Neural cell (in vitro differentiated cells): Measurements from ENCODE around the gene GNAQ.

ENCODE experiments used
- EP300 ChIP-seq: fragments of 450-650 bp; conservative IDR thresholded peaks from 2 replicates; pipeline ENCODE4 v1.6.1; 2014; ENCODE audit warnings: antibody characterized with exemption, mild to moderate bottlenecking, moderate library complexity; ENCODE audit not compliant: poor library complexity, severe bottlenecking
- EZH2 ChIP-seq: fragments of 200-600, 300-800 bp; shearing (Covaris generic), sonication (generic); IDR thresholded peaks from 2 replicates; pipeline ENCODE4 v1.6.1; 2014; ENCODE audit warnings: antibody characterized with exemption, low read length, borderline replicate concordance, mild to moderate bottlenecking; ENCODE audit not compliant: insufficient read depth, poor library complexity, severe bottlenecking
- POLR2AphosphoS5 ChIP-seq: IDR thresholded peaks from 2 replicates; pipeline ENCODE4 v1.6.1; 2012
- RAD21 ChIP-seq: fragments of 450-650 bp; conservative IDR thresholded peaks from 2 replicates; pipeline ENCODE4 v1.6.1; 2014; ENCODE audit warnings: antibody characterized with exemption, mild to moderate bottlenecking, moderate library complexity
- REST ChIP-seq: IDR thresholded peaks from 2 replicates; pipeline ENCODE4 v1.6.1; 2012; ENCODE audit warnings: borderline replicate concordance
- SMC3 ChIP-seq: fragments of 450-650 bp; conservative IDR thresholded peaks from 2 replicates; pipeline ENCODE4 v1.6.1; 2014; ENCODE audit warnings: antibody characterized with exemption, mild to moderate bottlenecking, moderate library complexity; ENCODE audit not compliant: poor library complexity
- TAF1 ChIP-seq: IDR thresholded peaks from 2 replicates; pipeline ENCODE4 v1.6.1; 2012; ENCODE audit warnings: low read depth
- TF ChIP-seq, protein P1 (sequence below): fragments of 450-650 bp; IDR thresholded peaks from 2 replicates; pipeline ENCODE4 v1.5.1; 2014; ENCODE audit warnings: antibody characterized with exemption, mild to moderate bottlenecking, moderate library complexity; ENCODE audit not compliant: poor library complexity, severe bottlenecking

DNA sequence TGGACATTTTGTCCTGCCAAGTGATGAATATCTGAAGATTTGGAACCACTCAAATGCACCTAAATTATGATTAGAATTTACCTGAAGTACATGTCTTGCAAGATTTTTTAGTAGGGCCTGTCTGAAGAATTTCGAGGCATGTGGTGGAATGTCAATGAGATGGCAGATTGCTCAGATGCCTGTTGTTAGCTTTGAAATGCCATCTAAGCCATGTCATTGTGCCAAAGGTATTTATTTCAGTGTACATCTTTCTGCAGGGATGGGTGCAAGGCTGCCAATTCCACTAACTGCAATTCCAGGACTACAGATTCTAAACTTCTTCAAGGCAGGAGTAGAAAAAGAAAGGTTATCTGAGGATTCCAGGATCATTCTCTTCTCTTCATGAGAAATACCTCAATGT lies 9.1 kb upstream of the GNAQ start:
- no peak for TF ChIP-seq POLR2AphosphoS5
- TF ChIP-seq, protein P1, sequence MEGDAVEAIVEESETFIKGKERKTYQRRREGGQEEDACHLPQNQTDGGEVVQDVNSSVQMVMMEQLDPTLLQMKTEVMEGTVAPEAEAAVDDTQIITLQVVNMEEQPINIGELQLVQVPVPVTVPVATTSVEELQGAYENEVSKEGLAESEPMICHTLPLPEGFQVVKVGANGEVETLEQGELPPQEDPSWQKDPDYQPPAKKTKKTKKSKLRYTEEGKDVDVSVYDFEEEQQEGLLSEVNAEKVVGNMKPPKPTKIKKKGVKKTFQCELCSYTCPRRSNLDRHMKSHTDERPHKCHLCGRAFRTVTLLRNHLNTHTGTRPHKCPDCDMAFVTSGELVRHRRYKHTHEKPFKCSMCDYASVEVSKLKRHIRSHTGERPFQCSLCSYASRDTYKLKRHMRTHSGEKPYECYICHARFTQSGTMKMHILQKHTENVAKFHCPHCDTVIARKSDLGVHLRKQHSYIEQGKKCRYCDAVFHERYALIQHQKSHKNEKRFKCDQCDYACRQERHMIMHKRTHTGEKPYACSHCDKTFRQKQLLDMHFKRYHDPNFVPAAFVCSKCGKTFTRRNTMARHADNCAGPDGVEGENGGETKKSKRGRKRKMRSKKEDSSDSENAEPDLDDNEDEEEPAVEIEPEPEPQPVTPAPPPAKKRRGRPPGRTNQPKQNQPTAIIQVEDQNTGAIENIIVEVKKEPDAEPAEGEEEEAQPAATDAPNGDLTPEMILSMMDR: no peak
- no peak for TF ChIP-seq EP300
- TF ChIP-seq TAF1: no peak
- TF ChIP-seq RAD21: no peak
- no peak for TF ChIP-seq SMC3
- TF ChIP-seq REST: no peak
- TF ChIP-seq EZH2: no peak
